Uterus (tissue), 2 donors: ENCODE data around the gene PGC.

Source experiments
- POLR2A ChIP-seq, 2 donors: fragments of 450-650 bp; IDR thresholded peaks; one replicate each; pipeline ENCODE4 v1.6.1; 2016; ENCODE audit warnings: antibody characterized with exemption in 2 of 2, mild to moderate bottlenecking in 1 of 2, moderate library complexity in 1 of 2
- TF ChIP-seq, protein P1 (sequence below), 4 experiments: fragments of 200-600 bp in 2 of 4; fragments of 450-650 bp in 2 of 4; sonication (generic) in 2 of 4; IDR thresholded peaks; one replicate each; pipeline ENCODE4 v1.5.1; 2016 to 2019; ENCODE audit warnings: antibody characterized with exemption in 4 of 4, mild to moderate bottlenecking in 2 of 4, moderate library complexity in 1 of 4

- no peak for TF ChIP-seq POLR2A (IDR thresholded peaks at IDR 0.05)
- TF ChIP-seq, protein P1, sequence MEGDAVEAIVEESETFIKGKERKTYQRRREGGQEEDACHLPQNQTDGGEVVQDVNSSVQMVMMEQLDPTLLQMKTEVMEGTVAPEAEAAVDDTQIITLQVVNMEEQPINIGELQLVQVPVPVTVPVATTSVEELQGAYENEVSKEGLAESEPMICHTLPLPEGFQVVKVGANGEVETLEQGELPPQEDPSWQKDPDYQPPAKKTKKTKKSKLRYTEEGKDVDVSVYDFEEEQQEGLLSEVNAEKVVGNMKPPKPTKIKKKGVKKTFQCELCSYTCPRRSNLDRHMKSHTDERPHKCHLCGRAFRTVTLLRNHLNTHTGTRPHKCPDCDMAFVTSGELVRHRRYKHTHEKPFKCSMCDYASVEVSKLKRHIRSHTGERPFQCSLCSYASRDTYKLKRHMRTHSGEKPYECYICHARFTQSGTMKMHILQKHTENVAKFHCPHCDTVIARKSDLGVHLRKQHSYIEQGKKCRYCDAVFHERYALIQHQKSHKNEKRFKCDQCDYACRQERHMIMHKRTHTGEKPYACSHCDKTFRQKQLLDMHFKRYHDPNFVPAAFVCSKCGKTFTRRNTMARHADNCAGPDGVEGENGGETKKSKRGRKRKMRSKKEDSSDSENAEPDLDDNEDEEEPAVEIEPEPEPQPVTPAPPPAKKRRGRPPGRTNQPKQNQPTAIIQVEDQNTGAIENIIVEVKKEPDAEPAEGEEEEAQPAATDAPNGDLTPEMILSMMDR (IDR thresholded peaks at IDR 0.05) = no peak
These were observed 43.2 kb downstream of the PGC start for GRCh38 chr6:41704028-41704427.
